Endodermal cell (in vitro differentiated cells): ENCODE data around the gene PDK2. TPM values are rescaled to one million over a fixed set of nuclear protein-coding genes. Genes with fewer than 3 reads are reported as not detected.

Source experiments
- DNase-seq: peaks from one replicate; pipeline ENCODE4 v3.0.0-alpha.2; 2017
- H3K27ac ChIP-seq: 2 replicates; pipeline ENCODE4 v1.5.1; 2013; ENCODE audit warnings: mild to moderate bottlenecking, low read depth, low read length, moderate library complexity
- H3K27me3 ChIP-seq: 2 replicates; pipeline ENCODE4 v1.6.1; 2013; ENCODE audit warnings: mild to moderate bottlenecking, low read length, moderate library complexity; ENCODE audit not compliant: insufficient read depth, control insufficient read depth, poor library complexity, severe bottlenecking
- H3K36me3 ChIP-seq: 2 replicates; pipeline ENCODE4 v1.7.0; 2013; ENCODE audit warnings: mild to moderate bottlenecking, low read length, moderate library complexity; ENCODE audit not compliant: control insufficient read depth, insufficient read depth
- H3K4me1 ChIP-seq: one replicate; pipeline ENCODE4 v1.7.0; 2013; ENCODE audit warnings: low read length; ENCODE audit not compliant: control insufficient read depth, insufficient read depth
- H3K4me3 ChIP-seq: 2 replicates; pipeline ENCODE4 v1.5.1; 2013; ENCODE audit warnings: mild to moderate bottlenecking, low read length, moderate library complexity
- H3K9ac ChIP-seq: 2 replicates; pipeline ENCODE4 v1.6.1; 2013; ENCODE audit warnings: mild to moderate bottlenecking, low read length, moderate library complexity; ENCODE audit not compliant: poor library complexity, severe bottlenecking; ENCODE audit errors: extremely low read depth
- H3K9me3 ChIP-seq: 2 replicates; pipeline ENCODE4 v1.6.1; 2013; ENCODE audit warnings: mild to moderate bottlenecking, low read length, moderate library complexity; ENCODE audit not compliant: control insufficient read depth
- H3K27ac Mint-ChIP-seq: 2 replicates; pipeline ENCODE4 v1.8.0; 2020; ENCODE audit warnings: mixed read lengths
- H3K27me3 Mint-ChIP-seq: 2 replicates; pipeline ENCODE4 v1.8.0; 2021; ENCODE audit warnings: mild to moderate bottlenecking, mixed read lengths; ENCODE audit not compliant: insufficient read depth
- H3K36me3 Mint-ChIP-seq: 2 replicates; pipeline ENCODE4 v1.8.0; 2020; ENCODE audit warnings: low read depth, mixed read lengths
- H3K4me1 Mint-ChIP-seq: 2 replicates; pipeline ENCODE4 v1.8.0; 2020; ENCODE audit warnings: mixed read lengths
- H3K4me3 Mint-ChIP-seq: 2 replicates; pipeline ENCODE4 v1.8.0; 2020; ENCODE audit warnings: mild to moderate bottlenecking, moderate library complexity, mixed read lengths
- H3K9me3 Mint-ChIP-seq: 2 replicates; pipeline ENCODE4 v1.8.0; 2020; ENCODE audit warnings: mild to moderate bottlenecking, mixed read lengths
- CTCF ChIP-seq: fragments of 200-600 bp; sonication (generic); conservative IDR thresholded peaks from 2 replicates; pipeline ENCODE4 v1.5.0; 2021; ENCODE audit warnings: antibody characterized with exemption, mild to moderate bottlenecking
- WGBS, 2 experiments: methylation state at CpG; one replicate each; pipeline versions ENCODE4 v1.1.5 to v1.1.7; 2013; ENCODE audit warnings: missing lambda C conversion rate in 2 of 2, mixed read lengths in 1 of 2; ENCODE audit not compliant: insufficient coverage in 1 of 2, insufficient read length in 1 of 2; 5-methylcytosine and 5-hydroxymethylcytosine counted together
- total RNA-seq, 2 donors: library from RNA; stranded (reverse); fragmentation: NEBNext Ultra II Directional in 1 of 2; extraction: Animal tissue kit (Norgen Biotek cat#: 25700) in 1 of 2; gene quantifications; 2 replicates in 1 of 2; 3 replicates in 1 of 2; pipeline ENCODE4 v1.2.1, GENCODE V29; 2021

Gene PDK2
- total RNA-seq, 2 donors from 2014 or later: 23.0 to 24.2 TPM

- Histone ChIP-seq H3K9me3 (no peaks in the 10 kb centered on the region), H3K4me3 (no peak overlapping the region), H3K9ac (no peak overlapping the region), H3K36me3 (no peaks in the 10 kb centered on the region), H3K27ac (no peak overlapping the region), H3K4me1 (peaks cover 7% of the 10 kb centered on the region), H3K27me3 (no peaks in the 10 kb centered on the region)
- Mint-ChIP-seq H3K9me3 (no peaks in the 10 kb centered on the region), H3K27me3 (no peaks in the 10 kb centered on the region), H3K36me3 (peaks cover 5% of the 10 kb centered on the region), H3K27ac (no peak overlapping the region), H3K4me3 (no peak overlapping the region), H3K4me1 (peaks cover 7% of the 10 kb centered on the region)
- 69 to 80% methylated on average over 8 to 13 of the region's 13 CpGs for WGBS, 2 experiments
- no peak for TF ChIP-seq CTCF
- no peak for DNase-seq
These were observed 11.4 kb downstream of the PDK2 start for GRCh38 chr17:50106393-50107131.

GRCh38 chr17:50107790-50108414 lies 12.8 kb downstream of the PDK2 start:
- Histone ChIP-seq H3K27me3 (no peaks in the 10 kb centered on the region), H3K4me3 (no peak overlapping the region), H3K9ac (no peak overlapping the region), H3K9me3 (no peaks in the 10 kb centered on the region), H3K36me3 (no peaks in the 10 kb centered on the region), H3K27ac (no peak overlapping the region), H3K4me1 (peaks cover 9% of the 10 kb centered on the region)
- no peak for DNase-seq
- TF ChIP-seq CTCF: no peak
- Mint-ChIP-seq H3K36me3 (peaks cover 5% of the 10 kb centered on the region), H3K27me3 (no peaks in the 10 kb centered on the region), H3K4me3 (no peak overlapping the region), H3K27ac (no peak overlapping the region), H3K4me1 (peaks cover 5% of the 10 kb centered on the region), H3K9me3 (no peaks in the 10 kb centered on the region)
- WGBS, 2 experiments: 91 to 92% methylated on average over 2 to 10 of the region's 10 CpGs

- WGBS, 2 experiments: 88 to 91% methylated on average over 3 to 8 of the region's 9 CpGs
- peaks cover 5% of the 10 kb centered on the region for H3K4me1 Mint-ChIP-seq
- H3K27ac Mint-ChIP-seq: no peak overlapping the region
- TF ChIP-seq CTCF: no peak
- Histone ChIP-seq H3K27me3 (no peaks in the 10 kb centered on the region), H3K4me1 (peaks cover 9% of the 10 kb centered on the region), H3K4me3 (no peak overlapping the region), H3K9ac (no peak overlapping the region), H3K27ac (no peak overlapping the region), H3K36me3 (peaks cover 3% of the 10 kb centered on the region), H3K9me3 (no peaks in the 10 kb centered on the region)
- no peak overlapping the region for H3K4me3 Mint-ChIP-seq
- no peaks in the 10 kb centered on the region for H3K27me3 Mint-ChIP-seq
- peaks cover 5% of the 10 kb centered on the region for H3K36me3 Mint-ChIP-seq
- DNase-seq: no peak
- H3K9me3 Mint-ChIP-seq: no peaks in the 10 kb centered on the region
These were observed 13.4 kb downstream of the PDK2 start for GRCh38 chr17:50108556-50108955.
